GM19193 (cell line): ENCODE data around the gene KCNQ1.

Source experiments
- POLR2A ChIP-seq: IDR thresholded peaks from 4 replicates; pipeline ENCODE4 v1.6.1; 2011; ENCODE audit not compliant: insufficient read depth, insufficient read length; ENCODE audit errors: extremely low read depth

The KCNQ1 gene

DNA sequence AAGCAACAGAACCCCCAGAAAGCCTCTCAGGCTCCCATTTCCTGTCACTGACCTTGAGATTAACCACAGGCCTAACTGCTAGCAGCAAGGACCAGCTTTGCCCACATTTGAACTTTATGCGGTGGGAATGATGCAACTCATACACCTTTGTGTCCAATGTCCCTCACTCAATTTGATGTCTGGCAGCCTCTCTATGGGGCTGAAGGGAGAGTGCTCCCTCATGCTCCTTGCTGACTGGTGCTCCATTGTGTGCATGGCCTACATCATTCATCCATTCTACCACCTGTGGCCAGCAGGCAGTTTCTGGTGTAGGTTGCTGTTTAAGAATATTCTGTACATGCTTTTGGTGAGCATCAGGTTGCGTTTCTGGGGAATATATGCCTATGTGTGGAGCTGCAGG, 223.1 kb downstream of the KCNQ1 start:
- TF ChIP-seq POLR2A: no peak

DNA sequence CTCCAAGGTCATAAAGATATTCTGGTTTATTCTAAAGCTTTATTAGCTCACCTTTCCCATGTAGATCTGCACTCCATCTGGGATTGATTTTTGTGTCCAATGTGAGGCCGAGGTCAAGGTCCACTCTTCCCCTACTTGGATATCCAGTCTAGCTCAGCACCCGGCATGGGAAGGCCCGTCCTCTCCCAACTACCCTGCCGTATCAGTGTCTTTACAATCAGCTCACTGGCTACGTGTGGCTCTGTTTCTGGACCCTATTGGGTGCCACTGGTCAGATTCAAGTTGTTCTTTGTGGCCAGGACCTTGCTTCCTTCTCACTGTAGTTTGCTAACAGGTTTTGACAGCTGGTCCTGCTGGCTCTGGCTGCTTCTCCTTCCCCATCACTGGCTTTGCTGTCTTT, 224.1 kb downstream of the KCNQ1 start:
- TF ChIP-seq POLR2A: no peak

DNA sequence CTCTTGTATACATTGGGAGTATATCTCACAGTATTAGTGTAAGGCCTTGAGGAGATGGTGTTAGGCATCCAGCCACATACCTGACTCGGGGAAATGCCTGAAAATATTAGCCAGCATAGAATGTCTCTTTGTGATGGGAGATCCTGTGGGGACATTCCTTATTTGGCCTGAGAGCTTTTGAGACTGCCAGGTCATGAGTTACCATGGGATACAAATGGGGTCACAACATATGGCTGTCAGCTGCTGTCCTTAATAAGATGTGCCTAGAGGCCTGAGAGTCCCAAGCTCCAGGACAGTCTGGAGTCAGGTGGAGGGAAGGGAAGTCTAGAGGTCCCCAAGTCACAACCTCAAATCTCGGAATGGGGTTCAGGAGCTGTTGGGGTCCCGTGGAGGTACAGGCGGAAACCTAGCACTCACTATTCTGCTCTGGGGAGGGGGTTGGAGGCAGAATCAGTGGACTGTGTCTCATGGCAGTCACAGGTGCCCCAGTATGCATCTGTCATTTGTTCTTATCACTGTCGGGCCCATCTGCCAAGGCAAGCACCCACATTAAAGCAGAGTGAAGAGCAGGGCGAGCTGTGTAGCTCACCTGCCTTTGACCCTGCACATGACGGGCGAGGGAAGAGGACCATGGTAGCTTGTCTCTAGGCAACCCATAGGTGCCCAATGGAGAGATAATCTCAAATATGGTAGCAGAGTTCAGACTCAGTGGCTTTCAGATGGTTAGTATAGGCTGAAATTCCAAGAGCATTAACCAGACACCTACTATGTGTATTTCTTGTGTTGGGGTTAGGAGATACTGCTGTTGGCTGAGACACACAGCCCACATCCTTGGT, 225.0 kb downstream of the KCNQ1 start:
- TF ChIP-seq POLR2A: no peak

DNA sequence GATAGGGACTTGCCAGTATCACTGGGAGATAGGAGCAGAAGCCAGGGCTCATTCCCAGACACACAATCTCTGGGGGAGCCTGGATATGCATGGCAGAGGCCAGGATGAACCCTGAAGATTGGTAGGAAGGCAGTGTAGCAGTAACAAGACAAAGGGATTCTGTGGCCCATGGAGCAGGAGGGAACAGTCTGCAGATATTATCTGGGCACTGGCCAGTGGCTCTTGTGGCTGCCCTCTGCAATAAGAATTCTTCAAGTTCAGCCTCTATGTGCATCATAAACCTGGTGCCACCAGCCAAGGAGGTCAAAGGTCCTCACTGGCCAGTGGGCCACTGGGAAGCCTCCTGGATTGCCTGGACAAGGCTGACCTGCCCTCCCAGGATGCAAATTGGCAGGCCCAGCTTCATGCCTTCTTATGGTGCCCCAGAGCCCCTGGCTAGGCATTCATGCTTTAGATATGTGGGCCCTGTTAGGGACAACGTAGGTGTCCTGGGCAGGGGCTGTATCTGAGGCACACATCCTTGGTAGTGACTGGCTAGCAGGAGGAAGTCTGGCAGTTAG, 225.8 kb downstream of the KCNQ1 start:
- TF ChIP-seq POLR2A: no peak

DNA sequence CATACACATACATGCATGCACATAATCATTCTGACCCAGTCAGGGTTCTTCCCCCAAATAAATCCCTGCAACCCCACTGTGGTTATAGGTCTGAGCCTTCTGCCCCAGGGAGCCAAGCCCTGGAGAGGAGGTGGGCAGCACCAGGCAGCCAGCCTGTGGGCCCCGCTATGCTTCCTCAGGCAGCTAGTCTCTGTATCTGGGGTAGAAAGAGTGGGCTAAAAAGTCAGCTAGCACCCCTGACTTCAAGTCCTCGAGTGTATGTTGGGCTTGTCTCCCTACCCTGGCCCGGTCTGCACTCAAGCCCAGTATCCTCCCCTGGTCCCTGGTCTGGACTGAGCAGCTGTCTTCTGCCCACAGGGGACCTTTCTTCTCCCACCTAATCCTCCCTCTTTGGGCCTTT, 226.9 kb downstream of the KCNQ1 start:
- TF ChIP-seq POLR2A: no peak

DNA sequence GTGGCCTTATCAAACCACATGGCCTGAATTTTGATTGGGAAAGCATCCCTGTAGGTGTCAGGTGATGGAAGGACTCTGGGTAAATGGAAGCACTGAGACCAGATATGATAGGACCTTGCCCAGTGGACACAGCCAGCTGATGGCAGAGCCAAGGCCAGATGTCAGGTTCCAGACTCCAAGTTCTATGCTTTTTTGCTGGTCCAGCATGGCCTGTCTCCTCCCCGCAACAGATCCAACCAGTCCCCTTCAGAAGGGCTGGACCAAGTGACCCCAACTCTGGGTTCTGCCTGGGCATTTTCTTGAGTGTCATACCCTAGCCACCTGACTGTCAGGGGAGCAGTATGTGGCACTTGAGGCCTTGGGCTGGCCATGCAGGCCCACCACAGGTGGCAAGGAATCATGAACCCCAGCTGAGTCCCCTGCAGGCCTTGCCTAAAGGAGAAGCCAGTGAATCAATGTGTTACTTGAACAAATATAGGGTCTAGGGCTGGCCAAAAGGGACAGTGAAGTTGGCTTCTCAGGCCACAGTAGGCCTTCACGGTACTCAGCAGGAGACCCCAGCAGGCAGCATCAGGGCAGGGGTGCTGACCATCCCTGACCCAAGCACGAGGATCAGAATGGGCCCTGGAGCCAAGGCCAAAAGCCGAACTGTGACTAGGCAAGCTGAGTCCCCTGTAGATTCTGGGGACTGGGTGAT, 227.9 kb downstream of the KCNQ1 start:
- TF ChIP-seq POLR2A: no peak

DNA sequence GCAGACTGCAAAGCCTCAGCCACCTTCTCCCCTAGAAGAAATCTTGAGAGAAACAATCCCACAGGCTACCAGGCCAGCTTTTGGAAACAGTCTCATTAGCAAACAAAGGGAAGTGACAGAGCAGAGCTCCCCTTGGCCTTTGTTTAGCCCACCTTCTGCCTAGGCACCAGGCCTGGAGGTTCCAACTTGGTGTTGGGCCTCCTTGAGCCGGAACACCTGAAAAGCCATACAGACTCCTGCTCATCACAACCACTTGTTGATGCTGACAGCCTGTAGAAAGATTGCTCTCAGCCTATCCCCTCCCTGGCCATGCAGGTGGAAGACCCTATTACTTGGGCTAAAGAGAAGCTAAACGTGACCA, 228.4 kb downstream of the KCNQ1 start:
- no peak for TF ChIP-seq POLR2A

DNA sequence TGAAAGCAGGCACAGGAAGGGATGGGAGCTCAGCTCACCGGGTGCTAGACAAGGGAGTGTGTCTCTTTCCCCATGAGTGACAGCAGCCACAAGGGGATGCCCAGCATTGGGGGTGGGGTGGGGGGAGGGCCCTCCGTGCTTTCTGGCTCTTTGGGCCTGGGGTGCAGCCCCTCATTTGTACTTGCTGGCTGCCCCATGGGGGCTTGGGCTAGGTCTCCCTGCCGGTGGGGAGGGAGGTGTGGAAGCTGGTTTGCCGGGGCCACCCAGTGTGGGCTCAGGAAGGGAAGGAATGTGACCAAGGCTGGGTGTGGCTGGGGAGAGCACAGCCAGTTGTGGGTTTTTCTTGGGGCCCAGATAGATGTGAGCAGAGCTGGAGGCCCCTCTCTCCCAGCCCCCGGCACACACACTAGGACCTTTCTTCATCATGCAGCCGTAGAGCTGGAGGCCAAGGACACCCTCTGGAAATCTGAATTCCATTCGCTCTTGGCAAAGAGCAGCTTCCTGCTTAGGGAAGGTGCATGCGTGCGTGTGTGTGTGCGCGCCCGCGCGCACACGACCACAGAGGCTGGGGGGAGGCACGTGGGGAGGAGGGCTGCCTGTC, 229.2 kb downstream of the KCNQ1 start:
- no peak for TF ChIP-seq POLR2A

DNA sequence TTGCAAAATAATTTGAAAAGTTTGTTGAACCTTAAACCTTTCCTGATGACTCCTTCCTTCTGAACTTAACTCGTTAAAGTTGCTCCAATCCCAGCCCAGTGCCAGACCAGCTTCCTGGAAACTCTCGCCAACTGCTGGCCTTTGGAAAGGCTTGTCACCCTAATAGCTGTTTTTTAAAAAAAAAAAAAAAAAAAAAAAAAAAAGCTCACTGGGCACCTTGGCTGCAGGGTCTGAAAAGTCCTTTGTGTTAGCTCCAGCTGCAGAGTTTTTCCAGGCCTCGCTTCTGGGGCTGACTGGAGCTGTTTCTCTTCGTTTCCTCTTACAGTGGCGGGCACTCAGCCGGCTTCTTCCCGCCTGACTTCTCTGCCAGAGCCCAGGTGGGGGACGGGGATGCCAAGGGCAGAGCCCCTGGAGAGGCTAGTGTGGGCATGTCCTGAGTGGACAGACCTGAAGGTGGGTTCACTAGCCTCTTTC, 229.9 kb downstream of the KCNQ1 start:
- TF ChIP-seq POLR2A: no peak

DNA sequence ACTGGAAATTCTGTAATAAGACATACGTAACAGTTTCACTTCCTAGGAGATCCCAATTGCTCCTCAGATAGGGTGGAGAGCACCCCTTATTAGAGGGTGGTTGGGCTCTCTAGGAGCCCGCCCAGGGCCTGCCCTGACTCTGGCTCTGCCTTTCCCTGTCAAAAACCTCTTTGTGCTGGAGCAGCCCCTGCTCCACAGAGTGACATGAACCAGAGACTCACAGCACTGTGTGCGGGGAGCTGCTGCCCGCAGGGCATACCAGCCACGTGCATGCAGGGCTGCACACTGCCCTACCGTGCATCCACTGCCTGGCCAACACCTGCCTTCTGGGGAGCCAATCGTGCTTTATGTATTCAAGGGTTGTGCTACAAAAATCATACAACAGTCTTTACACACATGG, 230.7 kb downstream of the KCNQ1 start:
- no peak for TF ChIP-seq POLR2A

DNA sequence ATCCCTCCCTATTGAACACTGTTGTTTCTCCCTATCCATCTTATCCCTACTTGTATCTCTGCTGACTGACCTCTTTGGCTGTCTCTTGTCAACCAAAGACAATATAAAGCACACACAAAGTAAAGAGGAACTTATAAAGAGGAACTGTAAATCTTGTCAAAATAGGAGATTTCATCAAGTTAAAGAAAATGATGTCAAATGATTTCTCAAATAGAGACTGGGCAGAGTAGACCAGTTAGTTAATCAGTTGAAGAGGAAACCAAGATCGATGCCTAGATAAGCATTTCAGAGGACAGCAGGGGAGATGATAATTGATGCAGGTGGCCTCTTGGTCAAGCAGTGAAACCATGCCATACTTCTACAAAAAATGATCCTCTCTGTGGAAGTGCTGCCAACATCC, 232.3 kb downstream of the KCNQ1 start:
- no peak for TF ChIP-seq POLR2A

DNA sequence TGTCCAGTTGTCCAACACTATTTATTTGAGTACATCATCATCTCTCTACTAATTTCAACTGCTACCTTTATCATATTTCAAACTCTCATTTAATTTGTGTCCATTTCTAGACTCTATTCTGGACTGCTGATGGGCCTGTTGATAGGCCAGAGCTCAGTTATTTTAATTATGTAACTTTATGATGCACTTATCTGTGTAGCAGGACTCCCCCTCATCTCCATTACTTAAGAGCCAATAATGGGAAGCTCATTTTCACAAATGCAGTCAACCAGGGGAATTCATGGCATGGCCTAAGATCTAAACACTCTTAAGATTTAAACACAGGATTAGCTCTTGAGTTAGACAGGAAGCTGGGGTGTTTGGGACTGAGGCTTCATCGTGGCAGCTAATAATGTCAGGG, 233.6 kb downstream of the KCNQ1 start:
- TF ChIP-seq POLR2A: no peak

DNA sequence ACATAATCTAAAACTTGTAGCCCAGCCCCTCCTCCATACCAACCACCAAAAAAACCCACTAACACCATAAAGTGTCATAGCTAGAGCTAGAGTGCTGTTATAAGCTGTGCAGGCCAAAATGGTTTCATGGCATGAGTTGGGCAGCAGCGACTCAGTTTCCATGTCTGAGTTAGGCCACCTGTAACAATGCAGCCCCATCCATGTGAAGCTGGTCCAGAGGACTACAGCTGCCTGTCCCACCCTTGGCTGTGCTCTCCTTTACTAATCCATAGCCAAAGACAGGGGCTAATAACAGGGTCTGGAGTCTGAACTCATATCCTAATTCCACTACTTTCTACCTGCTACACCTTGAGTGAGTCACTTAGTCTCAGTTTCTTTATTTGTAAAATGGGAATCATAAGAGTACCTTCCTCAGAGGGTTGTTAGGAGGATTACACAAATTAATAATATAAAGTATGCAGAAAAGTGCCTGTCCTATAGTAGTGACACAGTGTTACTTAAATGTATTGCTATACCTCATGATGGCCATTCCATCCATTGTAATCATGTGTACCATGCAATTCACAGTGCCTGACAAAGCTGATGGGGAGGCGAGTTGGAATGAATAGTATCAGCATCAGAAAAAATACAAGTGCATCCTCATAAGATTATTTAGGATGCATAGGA, 234.3 kb downstream of the KCNQ1 start:
- no peak for TF ChIP-seq POLR2A

DNA sequence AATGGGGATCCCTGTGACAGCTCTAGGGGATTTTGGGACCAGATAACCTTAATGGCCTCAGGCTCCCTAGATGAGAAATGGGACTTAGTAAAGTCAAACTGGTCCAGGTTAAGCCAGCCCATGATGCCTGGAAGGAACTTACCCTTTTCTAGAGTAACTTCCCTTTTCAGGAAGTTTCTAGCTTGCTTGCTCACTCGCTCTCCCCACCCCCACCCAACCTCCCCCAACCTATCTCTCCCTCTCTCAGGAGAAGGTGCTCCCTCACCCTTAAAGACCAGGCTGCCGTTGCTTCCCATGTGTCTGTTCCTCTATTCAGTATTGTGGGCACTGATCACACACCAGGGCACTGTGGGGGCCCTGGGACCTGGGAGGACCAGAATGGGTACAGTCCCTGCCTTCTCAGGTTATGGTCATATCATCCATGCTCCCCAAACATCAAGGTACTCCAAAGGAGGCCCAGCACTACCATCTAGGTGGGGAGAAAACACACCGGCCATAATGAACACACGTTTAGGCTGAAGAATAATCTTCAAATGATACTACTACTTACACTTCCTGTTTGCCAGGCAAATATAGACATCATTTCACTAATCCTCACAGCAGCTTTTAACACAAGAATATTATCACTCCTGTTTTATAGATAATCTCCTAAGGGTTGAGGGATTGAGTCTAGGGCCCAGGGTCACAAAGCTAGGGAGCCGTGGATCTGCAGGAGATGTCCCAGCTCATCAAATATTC, 236.8 kb downstream of the KCNQ1 start:
- TF ChIP-seq POLR2A: no peak
